NCI-H460 (cell line): ENCODE data around the gene ADPRM. TPM values are rescaled to one million over a fixed set of nuclear protein-coding genes. Genes with fewer than 3 reads are reported as not detected.
"Not testable (repeated sequence)": the region's sequence is repeated elsewhere in the genome, so short reads cannot be mapped to it uniquely, and the experiment has no call there.

Source experiments
- DNase-seq: peaks from one replicate; pipeline ENCODE4 v3.0.0-alpha.2; 2016; ENCODE audit warnings: low read depth; ENCODE audit errors: extremely low read depth
- total RNA-seq: library from RNA; depleted of rRNA; stranded (reverse); fragments of >200 nt; shearing (Covaris generic); gene quantifications from 2 replicates; pipeline ENCODE4 v1.2.3, GENCODE V29; 2014

Gene ADPRM
- total RNA-seq, 1 experiment from 2014 or later: 32.8 TPM

- no peak for DNase-seq
Measured at GRCh38 chr17:10698096-10698818, 863 bp downstream of the ADPRM start.

GRCh38 chr17:10699856-10700255 lies 2.5 kb downstream of the ADPRM start:
- no peak for DNase-seq

GRCh38 chr17:10702574-10702973 lies 5.2 kb downstream of the ADPRM start:
- no peak for DNase-seq

GRCh38 chr17:10705727-10706126 lies 8.3 kb downstream of the ADPRM start:
- DNase-seq: no peak

GRCh38 chr17:10713318-10713717 lies 15.9 kb downstream of the ADPRM start:
- DNase-seq: no peak

- DNase-seq: no peak
Measured at GRCh38 chr17:10716218-10716617, 18.8 kb downstream of the ADPRM start.

GRCh38 chr17:10718547-10718946 lies 21.2 kb downstream of the ADPRM start:
- no peak for DNase-seq

- no peak for DNase-seq
Measured at GRCh38 chr17:10724546-10725195, 27.3 kb downstream of the ADPRM start.

- DNase-seq: no peak
Measured at GRCh38 chr17:10725262-10725661, 27.9 kb downstream of the ADPRM start.

GRCh38 chr17:10726196-10726595 lies 28.8 kb downstream of the ADPRM start:
- DNase-seq: no peak

GRCh38 chr17:10727192-10727591 lies 29.8 kb downstream of the ADPRM start:
- DNase-seq: no peak

- DNase-seq: no peak
Measured at GRCh38 chr17:10728331-10728892, 31.0 kb downstream of the ADPRM start.

- peak; percentile 3 for DNase-seq
Measured at GRCh38 chr17:10729334-10730193, 32.2 kb downstream of the ADPRM start, which contains the start of gene TMEM220. Gene TMEM220 (minus strand): TSS chr17:10730023. CDS start chr17:10729851, 172 bp downstream.

- DNase-seq: not testable (repeated sequence)
Measured at GRCh38 chr17:10730247-10730646, 32.9 kb downstream of the ADPRM start.

- DNase-seq: no peak
Measured at GRCh38 chr17:10731408-10731879, 34.0 kb downstream of the ADPRM start.

GRCh38 chr17:10732121-10732520 lies 34.7 kb downstream of the ADPRM start:
- not testable (repeated sequence) for DNase-seq

- DNase-seq: no peak
Measured at GRCh38 chr17:10733666-10734065, 36.3 kb downstream of the ADPRM start.

- DNase-seq: no peak
Measured at GRCh38 chr17:10735251-10735650, 37.9 kb downstream of the ADPRM start.

GRCh38 chr17:10735821-10736220 lies 38.4 kb downstream of the ADPRM start:
- DNase-seq: no peak

- DNase-seq: peak; percentile 48
Measured at GRCh38 chr17:10737168-10737622, 39.8 kb downstream of the ADPRM start.

- DNase-seq: no peak
Measured at GRCh38 chr17:10737736-10738135, 40.3 kb downstream of the ADPRM start.
